Germinal center (tissue), 1 donor: Measurements from ENCODE around the gene BACH2.
"Not testable (repeated sequence)": the region's sequence is repeated elsewhere in the genome, so short reads cannot be mapped to it uniquely, and the experiment has no call there.

Source experiments
- DNase-seq: peaks from one replicate; pipeline ENCODE4 v3.0.0; 2012; ENCODE audit warnings: mixed read lengths, low spot score

The BACH2 gene

GRCh38 chr6:90126839-90127238, 169.8 kb downstream of the BACH2 start:
- no peak for DNase-seq

DNA sequence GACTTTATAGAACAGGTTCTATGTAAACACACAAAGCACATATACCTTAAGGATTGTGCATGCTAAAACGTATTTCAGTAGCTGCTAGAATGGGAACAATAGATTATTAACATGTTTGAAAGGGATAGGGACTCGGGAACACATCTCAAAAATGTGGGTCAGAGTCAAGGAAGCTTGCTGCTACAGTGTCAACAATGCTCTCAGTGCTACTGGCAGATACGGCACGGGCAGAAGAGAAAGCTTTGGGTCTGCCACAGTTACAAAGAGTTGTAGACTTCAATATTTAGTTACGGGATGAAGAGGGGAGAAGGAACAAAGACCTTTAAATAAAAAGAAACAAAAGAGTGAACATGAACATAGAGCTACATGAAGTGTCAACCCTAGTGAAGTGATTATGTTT, 170.5 kb downstream of the BACH2 start:
- no peak for DNase-seq

DNA sequence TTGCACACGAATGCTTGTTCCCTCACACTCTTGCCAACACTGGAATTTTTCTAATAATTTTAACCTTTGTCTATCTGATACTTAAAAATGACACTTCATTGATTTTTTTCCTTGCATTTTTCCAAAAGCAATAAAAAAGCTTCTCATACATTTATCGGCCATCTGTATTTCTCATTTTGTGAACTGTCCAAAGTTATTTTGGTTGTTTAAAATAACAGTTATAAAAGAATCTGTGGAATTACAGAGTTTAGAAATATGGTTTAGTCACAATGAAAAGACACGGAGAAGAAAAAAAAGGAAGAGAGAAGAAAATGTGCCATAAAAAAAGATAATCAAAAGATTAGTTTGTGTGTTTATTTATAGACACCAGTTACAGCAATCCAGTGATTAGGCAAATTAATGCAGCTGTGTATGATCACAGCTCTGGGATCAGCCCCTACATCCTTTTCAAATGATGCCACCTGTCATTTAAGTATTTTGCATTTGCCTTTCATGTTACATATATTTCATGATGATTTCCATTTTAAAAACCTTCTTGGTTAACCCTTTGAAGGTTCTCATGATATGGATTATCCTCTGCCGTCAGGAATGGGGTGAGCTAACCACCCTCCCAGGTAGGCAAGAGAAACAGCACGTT, 171.7 kb downstream of the BACH2 start:
- DNase-seq = peak; percentile 26

DNA sequence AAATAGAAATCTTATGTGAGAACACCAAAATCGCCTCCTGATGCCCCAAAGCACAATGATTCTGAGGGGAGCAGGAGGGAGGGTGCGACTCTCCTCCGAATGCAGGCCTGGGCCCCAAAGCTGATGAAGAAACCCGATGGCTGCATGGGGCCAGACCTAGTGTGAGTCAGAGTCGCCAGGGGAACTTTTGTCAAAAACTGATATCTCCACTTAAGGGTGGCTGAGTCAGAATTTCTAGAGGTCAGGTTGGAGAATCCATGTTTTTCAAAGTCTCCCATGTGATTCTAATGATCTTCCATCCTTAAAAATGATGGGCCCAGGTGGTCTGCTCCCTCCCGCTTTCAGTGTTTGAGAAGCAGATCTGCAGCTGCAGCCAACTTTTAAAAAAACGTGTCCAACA, 172.8 kb downstream of the BACH2 start:
- DNase-seq = no peak

DNA sequence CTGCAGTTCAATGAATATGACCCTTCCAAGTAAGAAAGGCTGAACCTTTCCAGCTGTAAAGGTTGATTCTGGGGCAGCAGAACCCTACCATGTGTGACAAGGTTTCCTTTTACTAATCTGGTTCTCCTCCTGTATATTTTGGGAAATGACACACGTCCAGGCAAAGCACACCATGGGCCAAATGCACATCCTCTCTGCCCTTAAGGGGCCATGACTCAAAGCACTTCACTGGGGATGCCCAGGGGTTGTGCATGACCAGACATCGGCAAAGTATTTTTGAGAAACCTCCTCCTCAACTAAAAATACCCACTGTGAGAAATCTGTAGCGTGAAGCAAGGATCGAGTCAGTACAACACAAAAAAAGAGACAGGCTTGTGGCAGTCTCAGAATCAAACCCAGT, 174.7 kb downstream of the BACH2 start:
- DNase-seq = peak; percentile 29

- no peak for DNase-seq
Measured at GRCh38 chr6:90120327-90120726, 176.3 kb downstream of the BACH2 start.

DNA sequence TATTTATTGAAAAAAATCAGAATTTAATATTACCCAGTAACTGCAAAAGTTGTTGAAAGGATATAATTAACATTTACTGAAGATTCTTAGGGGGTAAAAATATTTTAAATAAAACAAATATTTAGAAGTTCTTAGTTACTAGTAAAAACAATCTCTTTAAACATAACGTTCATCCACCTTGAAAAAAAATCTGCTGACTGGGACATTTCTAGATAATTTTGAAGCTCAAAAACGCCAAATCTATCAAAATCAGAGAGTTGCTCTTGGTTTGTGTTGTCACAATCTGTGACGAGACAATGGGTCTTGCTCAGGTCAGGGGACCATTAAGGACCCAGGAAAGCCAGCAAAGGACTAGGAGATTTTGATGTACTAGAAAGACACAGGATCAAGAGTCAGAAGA, 177.0 kb downstream of the BACH2 start:
- DNase-seq = no peak

DNA sequence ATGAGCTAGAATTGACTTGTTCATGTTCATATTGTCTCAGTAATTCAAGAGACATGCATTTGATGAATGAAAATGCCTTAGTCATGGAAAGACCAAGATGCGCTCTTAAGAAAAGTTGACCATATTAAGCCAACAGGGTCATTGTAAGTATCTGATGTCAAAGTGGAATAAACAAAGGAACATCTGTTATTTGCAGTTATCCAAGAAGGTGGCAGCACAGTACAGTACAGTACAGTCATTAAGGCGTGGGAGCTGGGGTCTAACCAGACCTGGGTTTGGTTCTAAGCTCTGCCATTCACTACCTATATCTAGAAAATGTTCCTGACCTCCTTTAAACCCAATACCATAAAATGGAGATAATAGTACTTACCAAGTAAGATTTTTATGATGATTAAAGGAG, 178.1 kb downstream of the BACH2 start:
- DNase-seq = no peak

- DNase-seq = no peak
Measured at GRCh38 chr6:90118069-90118468, 178.6 kb downstream of the BACH2 start.

DNA sequence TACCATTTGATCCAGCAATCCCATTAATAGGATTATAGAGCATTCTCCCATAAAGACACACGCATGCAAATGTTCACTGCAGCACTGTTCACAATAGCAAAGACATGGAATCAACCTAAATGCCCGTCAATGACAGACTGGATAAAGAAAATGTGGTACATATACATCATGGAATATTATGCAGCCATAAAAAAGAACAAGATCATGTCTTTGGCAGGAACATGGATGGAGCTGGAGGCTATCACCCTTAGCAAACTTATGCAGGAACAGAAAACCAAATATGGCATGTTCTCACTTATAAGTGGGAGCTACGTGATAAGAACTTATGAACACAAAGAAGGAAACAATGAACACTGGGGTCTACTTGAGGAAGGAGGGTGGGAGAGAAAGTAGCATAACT, 180.5 kb downstream of the BACH2 start:
- not testable (repeated sequence) for DNase-seq

GRCh38 chr6:90113389-90113788, 183.3 kb downstream of the BACH2 start:
- no peak for DNase-seq

GRCh38 chr6:90111387-90111786, 185.3 kb downstream of the BACH2 start:
- no peak for DNase-seq

DNA sequence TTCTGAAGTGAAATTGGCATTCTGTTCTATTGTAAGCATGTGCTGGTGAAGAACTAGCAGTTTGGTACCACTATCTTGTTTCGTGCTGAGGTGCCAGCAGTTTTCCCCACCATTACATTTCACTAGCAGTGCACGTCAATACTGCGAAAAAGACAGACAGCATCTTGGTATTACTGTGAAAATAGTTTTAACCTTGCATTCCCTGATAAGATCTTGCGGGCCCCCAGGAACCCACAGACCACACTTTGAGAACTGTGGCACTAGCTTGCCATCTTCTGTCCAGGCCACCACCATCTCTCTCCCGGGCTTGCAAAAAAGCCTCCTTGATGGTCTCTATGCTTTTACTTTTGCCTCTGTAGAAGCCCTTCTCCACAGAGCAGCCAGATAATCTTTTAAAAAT, 185.7 kb downstream of the BACH2 start:
- DNase-seq = no peak

DNA sequence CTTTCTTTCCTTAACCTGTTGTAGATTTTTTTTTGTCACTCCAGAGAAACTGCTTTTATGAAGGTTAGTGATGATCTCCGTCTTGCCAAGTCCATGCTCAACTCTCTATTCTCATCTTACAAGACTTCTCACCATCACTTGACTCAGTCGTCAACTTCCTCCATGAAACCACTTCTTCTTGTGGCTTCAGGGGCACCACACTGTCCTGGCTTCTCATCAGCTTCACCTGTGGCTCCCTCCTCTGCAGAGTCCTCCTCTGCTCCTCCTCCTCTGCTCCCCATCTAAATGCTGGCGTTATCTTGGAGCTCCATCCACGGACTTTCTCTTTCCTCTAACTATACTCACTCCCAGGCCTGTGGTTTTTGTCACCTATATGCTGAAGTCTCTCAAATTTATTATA, 187.5 kb downstream of the BACH2 start:
- no peak for DNase-seq

DNA sequence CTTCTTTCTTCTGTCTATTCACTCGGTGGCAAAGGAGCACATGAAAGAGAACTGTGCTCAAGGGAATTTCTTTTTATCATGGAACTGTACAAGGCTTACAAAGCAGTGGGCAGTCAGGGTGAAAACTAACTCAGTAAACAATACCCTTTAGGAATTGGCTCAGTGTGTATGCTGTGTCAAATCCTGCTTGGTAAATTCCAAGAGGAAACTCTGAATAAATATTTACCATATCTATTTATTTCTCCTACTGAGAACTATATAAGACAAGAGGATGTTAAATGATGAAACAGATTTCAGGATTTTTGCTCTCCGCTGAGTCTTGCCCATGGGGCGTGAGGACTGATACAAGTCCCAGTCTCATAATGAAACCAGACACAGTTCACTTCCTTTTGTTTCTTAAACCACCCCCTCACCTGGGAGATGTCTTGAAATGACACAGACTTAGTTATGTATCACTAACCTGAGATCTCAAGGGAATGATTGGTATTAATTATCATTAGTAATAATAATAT, 188.8 kb downstream of the BACH2 start:
- peak; percentile 28 for DNase-seq

DNA sequence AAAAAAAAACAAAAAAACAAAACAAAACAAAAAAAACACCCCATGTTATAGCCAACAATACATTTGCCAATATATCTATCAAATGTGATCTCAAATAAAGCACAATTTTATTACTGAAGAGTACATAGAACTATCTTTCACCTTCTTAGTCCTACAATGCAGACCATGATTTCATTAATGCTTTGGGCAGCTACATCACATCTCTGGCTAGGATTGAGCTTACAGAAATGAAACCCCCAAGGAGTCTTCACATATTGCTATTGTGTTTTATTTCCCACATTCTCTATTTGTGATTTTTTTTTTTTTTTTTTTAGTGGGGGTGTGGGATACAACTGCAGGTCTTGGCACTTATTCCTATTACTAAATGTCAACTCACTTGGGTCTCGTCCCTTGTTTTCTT, 189.3 kb downstream of the BACH2 start:
- DNase-seq = no peak

DNA sequence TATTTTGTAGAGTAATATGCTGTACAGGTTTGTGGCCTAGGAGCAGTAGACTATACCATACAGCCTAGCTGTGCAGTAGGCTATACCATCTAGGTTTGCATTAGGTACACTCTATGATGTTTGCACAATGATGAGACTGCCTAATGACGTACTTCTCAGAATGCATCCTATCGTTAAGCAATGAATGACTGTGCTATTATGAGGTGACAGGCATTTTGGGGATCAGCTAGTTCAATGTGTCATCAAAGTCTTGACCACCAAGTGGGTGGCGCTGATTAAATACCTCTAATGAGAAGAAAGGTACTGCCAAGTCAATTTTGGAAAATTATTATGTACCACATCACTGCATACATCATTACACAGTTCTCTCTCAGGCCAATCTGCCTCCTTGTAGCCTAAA, 190.2 kb downstream of the BACH2 start:
- no peak for DNase-seq

GRCh38 chr6:90105506-90106170, 191.0 kb downstream of the BACH2 start:
- DNase-seq = no peak

DNA sequence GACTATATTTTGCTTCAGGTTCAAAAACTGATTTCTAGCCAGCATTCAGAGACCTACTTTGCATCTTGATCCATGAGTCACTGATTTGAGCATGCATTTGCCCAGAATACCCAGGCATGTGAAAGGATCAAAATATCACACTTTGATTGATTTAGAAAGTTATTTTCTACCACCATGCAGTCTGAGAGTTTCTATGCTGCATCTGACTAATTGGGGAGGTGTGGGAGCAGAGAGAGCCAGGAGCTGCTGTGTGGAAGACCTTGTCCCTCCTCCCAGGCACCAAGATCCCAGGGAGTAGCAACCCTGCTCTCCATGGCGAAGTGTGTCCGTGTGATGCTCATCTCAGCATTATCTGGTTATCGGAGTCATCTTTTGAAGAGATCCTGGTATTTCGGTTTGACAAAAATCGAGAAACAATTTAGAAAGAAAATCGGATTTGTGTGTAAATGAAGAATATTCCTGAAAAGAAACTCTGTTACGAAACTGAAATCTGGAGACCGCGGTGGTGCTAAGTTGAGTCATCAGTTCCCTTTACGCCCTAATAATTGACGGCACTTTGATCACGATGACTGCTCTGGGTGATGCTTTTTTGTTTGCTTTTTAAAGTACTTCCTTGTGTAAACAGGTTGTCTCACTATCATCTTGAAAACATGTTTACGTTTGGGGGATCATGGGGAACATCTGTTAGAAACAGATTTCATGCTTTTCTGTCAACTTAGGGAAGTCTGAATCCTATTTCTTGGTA, 193.4 kb downstream of the BACH2 start:
- DNase-seq = no peak

- DNase-seq = no peak
Measured at GRCh38 chr6:90101403-90101802, 195.2 kb downstream of the BACH2 start.

- no peak for DNase-seq
Measured at GRCh38 chr6:90100059-90100665, 196.5 kb downstream of the BACH2 start.

DNA sequence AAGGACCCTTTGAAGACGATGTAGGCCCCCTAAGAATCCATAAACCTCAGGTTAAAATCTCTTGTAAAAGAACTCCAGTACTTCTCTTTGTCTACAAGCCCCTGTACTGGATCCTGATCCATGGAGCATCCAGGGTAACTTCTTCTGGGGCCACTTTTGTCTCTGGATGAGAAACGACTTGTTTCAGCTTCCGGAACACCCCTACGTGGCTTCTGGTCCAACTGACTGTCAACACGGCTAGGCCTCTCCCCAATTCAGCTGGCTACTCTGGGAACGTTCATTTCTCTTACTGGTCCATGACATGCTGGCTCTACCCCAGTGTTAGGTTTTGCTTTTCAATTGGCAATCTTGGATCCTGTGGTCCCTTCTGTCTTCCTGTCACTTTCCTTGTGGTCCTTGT, 198.0 kb downstream of the BACH2 start:
- no peak for DNase-seq
